ENCODE results near the gene RNU6-1. TPM values are rescaled to one million over a fixed set of nuclear protein-coding genes. Genes with fewer than 3 reads are reported as not detected.
A peak's percentile ranks its signal among the peaks of the same experiment; 100 is the strongest.

The RNU6-1 gene
- total RNA-seq, 1 experiment from 2014 or later = not detected

- Histone ChIP-seq H3K36me3 (ENCODE audit: insufficient read depth, low read length, poor library complexity, severe bottlenecking) (no peaks in the 10 kb centered on the region), H3K4me1 (ENCODE audit: insufficient read depth, low read length, poor library complexity, severe bottlenecking) (peaks cover 30% of the 10 kb centered on the region), H3K27me3 (replicated peaks; ENCODE audit: insufficient read depth, low read depth, low read length, poor library complexity) (peaks cover 93% of the 10 kb centered on the region), H3K4me3 (ENCODE audit: low read depth, low read length, poor library complexity, severe bottlenecking) (peak overlapping the region; percentile 23), H3K27ac (ENCODE audit: low read depth, low read length, poor library complexity, severe bottlenecking) (no peak overlapping the region), H3K9me3 (ENCODE audit: low read depth, low read length, poor library complexity, severe bottlenecking) (no peaks in the 10 kb centered on the region)
- ChIA-PET POLR2A (ENCODE audit: low non-redundant PET) (no interaction called here), CTCF (no interaction called here)
- no peak for DNase-seq (ENCODE audit: low spot score)
- TF ChIP-seq EZH2 (IDR thresholded peaks at IDR 0.05; ENCODE audit: borderline replicate concordance, low read depth, low read length, poor library complexity, severe bottlenecking) (no peak), CTCF (conservative IDR thresholded peaks at IDR 0.05; ENCODE audit: low read depth, low read length) (no peak)
- no TSS peak for BruUV-seq (replicated peaks)
- intact Hi-C loops (cut with micrococcal nuclease; ENCODE audit: unreplicated experiment) = no loop called here
These were observed 17.1 kb downstream of the RNU6-1 start for GRCh38 chr15:67822537-67823313.

- intact Hi-C loops (cut with micrococcal nuclease; ENCODE audit: unreplicated experiment) = no loop called here
- POLR2A ChIA-PET (ENCODE audit: low non-redundant PET) = no interaction called here
- no peak overlapping the region for H3K4me3 ChIP-seq (ENCODE audit: low read depth, low read length, poor library complexity, severe bottlenecking)
These were observed 17.9 kb downstream of the RNU6-1 start for GRCh38 chr15:67821784-67822440.

More at GRCh38 chr15:67821784-67822440, 17.9 kb downstream of the RNU6-1 start:
- Histone ChIP-seq H3K9me3 (ENCODE audit: low read depth, low read length, poor library complexity, severe bottlenecking) (no peaks in the 10 kb centered on the region), H3K36me3 (ENCODE audit: insufficient read depth, low read length, poor library complexity, severe bottlenecking) (no peaks in the 10 kb centered on the region), H3K27ac (ENCODE audit: low read depth, low read length, poor library complexity, severe bottlenecking) (no peak overlapping the region), H3K4me1 (ENCODE audit: insufficient read depth, low read length, poor library complexity, severe bottlenecking) (peaks cover 26% of the 10 kb centered on the region), H3K27me3 (replicated peaks; ENCODE audit: insufficient read depth, low read depth, low read length, poor library complexity) (peaks cover 85% of the 10 kb centered on the region)
- TF ChIP-seq EZH2 (IDR thresholded peaks at IDR 0.05; ENCODE audit: borderline replicate concordance, low read depth, low read length, poor library complexity, severe bottlenecking) (no peak), CTCF (conservative IDR thresholded peaks at IDR 0.05; ENCODE audit: low read depth, low read length) (no peak)
- BruUV-seq (replicated peaks) = no TSS peak
- DNase-seq (ENCODE audit: low spot score) = no peak
- CTCF ChIA-PET = no interaction called here

Data from A673 (cell line).